AG09309 (cell line): ENCODE data around the gene UGT8.

Experiments
- DNase-seq: peaks from one replicate; pipeline ENCODE4 v3.0.0-alpha.2; 2010; ENCODE audit warnings: low read depth
- H3K4me3 ChIP-seq: 2 replicates; pipeline ENCODE4 v1.5.1; 2011; ENCODE audit warnings: mild to moderate bottlenecking, low read depth, low read length, moderate library complexity; ENCODE audit not compliant: control insufficient read depth
- CTCF ChIP-seq: IDR thresholded peaks from 2 replicates; pipeline ENCODE4 v1.5.1; 2011; ENCODE audit warnings: mild to moderate bottlenecking, low read depth, low read length, inconsistent platforms; ENCODE audit not compliant: insufficient read depth, control insufficient read depth; ENCODE audit errors: missing control alignments

The UGT8 gene

GRCh38 chr4:114598191-114599121 lies at the start of gene UGT8:
TSS of gene UGT8 (plus strand) at chr4:114598807. CDS start at chr4:114622881, 24,074 bp downstream.
- TF ChIP-seq CTCF: no peak
- H3K4me3 ChIP-seq: peak within 1 kb of the TSS; percentile 39
- no peak for DNase-seq

- H3K4me3 ChIP-seq: no peak overlapping the region
- TF ChIP-seq CTCF: no peak
- DNase-seq: no peak
Measured at GRCh38 chr4:114549638-114550037, 49.0 kb upstream of the UGT8 start.

DNA sequence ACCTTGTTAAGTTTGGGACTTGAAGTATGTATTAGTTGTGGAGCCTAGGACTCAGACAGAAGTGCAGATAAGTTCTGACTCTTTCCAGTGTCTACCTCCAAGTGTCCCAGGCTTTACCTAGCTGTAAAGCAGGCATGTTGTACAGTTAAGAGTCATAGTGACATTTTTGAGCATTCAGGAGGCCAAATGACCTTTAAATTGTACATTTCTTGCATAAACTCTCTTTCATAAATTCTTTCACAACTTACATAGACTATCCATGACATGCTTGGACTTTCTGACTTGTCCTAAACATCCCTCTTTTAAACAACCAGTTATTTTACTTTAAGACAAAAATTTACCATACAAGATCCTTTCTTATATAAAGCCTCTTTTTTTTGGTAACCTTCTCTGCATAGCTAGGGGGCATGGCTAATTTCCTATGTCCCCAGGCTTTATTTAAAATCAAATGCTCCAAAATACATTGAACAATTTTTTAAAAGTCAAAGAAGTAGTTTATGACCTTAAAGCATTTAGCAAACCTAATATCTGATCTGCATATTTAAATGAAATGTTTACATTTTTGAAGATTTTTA lies 40.1 kb upstream of the UGT8 start:
- DNase-seq: no peak
- H3K4me3 ChIP-seq: no peak overlapping the region

GRCh38 chr4:114561590-114561989 lies 37.0 kb upstream of the UGT8 start:
- DNase-seq: no peak
- no peak for TF ChIP-seq CTCF
- H3K4me3 ChIP-seq: no peak overlapping the region

More for the DNA sequence above, 40.1 kb upstream of the UGT8 start:
- no peak for TF ChIP-seq CTCF

DNA sequence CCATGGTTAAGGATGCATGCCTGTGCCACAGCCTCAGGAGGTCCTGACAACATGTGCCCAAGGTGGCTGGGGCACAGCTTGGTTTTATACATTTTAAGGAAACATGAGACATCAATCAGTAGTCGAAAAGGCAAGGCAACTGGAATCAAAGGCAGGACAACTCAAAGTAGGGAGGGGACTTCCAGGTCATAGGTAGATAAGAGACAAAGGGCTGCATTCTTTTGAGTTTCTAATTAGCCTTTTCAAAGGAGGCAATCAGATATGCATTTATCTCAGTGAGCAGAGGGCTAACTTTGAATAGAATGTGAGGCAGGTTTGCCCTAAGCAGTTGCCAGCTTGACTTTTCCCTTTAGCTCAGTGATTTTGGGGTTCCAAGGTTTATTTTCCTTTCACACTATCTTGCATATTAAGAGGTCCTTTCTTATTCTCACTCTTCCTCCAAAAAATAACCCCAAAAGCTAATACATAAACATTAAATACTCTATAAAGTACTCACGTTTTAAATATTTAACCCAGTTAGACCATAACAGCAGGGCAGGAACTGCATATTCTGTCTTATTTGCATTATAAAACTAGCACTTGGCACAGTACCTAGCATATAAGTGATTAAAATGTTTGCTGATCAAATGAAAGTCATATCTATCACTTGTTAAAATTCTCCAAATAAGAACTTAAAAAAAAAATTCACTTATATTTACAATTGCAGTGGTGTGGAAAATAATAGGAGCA lies 36.3 kb upstream of the UGT8 start:
- no peak overlapping the region for H3K4me3 ChIP-seq

More for the DNA sequence above, 36.3 kb upstream of the UGT8 start:
- no peak for TF ChIP-seq CTCF
- no peak for DNase-seq
